ENCODE results near the gene DPY19L1.

DPY19L1 gene

DNA sequence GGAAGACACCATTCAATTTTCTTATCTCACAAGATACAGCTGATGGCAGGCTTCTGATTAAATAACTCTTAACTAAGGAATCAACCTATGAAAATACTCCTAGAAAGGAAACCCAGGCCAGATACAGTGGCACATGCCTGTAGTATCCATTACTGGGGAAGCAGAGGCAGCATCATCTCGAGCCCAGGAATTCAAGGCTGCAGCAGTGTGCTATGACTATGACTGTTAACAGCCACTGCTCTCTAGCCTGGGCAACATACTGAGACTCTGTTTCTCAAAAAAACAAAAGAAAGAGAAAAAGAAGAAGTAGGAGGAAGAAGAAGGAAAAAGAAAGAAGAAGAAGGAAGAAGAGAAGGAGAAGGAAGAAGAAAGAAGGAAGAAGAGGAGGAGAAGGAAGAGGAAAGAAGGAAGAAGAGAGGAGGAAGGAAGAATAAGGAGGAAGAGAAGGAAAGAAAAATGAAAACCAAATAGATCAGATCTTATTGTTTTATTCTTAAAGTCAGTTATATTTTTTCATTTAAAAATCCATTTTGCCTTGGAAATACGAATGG lies 18.0 kb downstream of the DPY19L1 start:
- Histone ChIP-seq H3K4me3 (no peak overlapping the region), H3K27ac (no peak overlapping the region), H3K27me3 (no peaks in the 10 kb centered on the region), H3K9me3 (no peaks in the 10 kb centered on the region), H3K36me3 (peaks cover 5 to 7% (median 5%) of the 10 kb centered on the region in 3 donors), H3K4me1 (no peaks in the 10 kb centered on the region)
- DNase-seq = no peak
- intact Hi-C loops (cut with DNase I; ENCODE audit: low total_unique reads) = no loop called here
- TF ChIP-seq, protein P1, sequence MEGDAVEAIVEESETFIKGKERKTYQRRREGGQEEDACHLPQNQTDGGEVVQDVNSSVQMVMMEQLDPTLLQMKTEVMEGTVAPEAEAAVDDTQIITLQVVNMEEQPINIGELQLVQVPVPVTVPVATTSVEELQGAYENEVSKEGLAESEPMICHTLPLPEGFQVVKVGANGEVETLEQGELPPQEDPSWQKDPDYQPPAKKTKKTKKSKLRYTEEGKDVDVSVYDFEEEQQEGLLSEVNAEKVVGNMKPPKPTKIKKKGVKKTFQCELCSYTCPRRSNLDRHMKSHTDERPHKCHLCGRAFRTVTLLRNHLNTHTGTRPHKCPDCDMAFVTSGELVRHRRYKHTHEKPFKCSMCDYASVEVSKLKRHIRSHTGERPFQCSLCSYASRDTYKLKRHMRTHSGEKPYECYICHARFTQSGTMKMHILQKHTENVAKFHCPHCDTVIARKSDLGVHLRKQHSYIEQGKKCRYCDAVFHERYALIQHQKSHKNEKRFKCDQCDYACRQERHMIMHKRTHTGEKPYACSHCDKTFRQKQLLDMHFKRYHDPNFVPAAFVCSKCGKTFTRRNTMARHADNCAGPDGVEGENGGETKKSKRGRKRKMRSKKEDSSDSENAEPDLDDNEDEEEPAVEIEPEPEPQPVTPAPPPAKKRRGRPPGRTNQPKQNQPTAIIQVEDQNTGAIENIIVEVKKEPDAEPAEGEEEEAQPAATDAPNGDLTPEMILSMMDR (IDR thresholded peaks at IDR 0.05) = no peak

DNA sequence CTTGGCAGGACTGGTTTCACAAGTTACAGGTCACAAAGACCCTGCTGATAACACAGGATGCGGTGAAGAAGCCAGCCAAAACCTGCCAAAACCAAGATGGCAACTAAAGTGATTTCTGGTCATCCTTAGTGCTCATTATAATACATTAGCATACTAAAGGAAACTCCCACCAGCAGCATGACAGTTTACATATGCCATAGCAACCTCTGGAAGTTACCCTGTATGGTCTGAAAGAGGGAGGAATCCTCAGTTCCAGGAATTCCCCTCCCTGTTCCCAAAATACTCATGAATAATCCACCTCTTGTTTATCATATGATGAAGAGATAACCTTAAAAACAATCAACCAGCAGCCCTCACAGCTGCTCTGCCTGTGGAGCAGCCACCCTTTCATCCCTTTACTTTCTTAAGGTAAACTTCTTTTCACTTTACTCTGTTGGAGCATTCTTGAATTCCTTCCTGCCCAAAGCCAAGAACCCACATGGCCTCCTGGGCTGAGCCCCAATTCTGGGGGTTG lies 21.9 kb downstream of the DPY19L1 start:
- Histone ChIP-seq H3K36me3 (peaks cover 14 to 17% (median 15%) of the 10 kb centered on the region in 3 donors), H3K27ac (no peak overlapping the region)
- intact Hi-C loops (cut with DNase I; ENCODE audit: low total_unique reads) = no loop called here

DNA sequence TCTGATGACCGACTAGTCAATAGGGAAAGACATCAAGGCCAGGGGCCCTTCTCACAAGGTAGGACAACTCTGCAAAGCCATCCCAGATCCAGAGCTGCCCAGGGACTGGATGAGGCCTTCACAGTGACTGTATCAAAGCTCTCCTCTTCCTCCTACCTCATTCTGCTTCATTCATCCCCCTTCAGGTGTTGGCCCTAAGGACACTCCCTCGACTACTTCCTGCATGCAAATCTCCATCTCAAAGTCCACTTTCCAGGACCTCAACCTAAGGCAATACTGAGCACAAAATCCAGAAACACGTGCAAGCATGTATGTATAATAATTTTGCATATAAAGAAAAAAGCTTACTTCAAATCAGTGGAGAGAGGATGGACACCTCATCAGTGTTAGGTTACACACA lies 25.1 kb downstream of the DPY19L1 start:
- no peak overlapping the region for H3K27ac ChIP-seq

More for the DNA sequence above, 21.9 kb downstream of the DPY19L1 start:
- Histone ChIP-seq H3K27me3 (no peaks in the 10 kb centered on the region), H3K9me3 (no peaks in the 10 kb centered on the region), H3K4me3 (no peak overlapping the region), H3K4me1 (no peaks in the 10 kb centered on the region)
- no peak for DNase-seq
- TF ChIP-seq, protein P1 (IDR thresholded peaks at IDR 0.05) = no peak

DNA sequence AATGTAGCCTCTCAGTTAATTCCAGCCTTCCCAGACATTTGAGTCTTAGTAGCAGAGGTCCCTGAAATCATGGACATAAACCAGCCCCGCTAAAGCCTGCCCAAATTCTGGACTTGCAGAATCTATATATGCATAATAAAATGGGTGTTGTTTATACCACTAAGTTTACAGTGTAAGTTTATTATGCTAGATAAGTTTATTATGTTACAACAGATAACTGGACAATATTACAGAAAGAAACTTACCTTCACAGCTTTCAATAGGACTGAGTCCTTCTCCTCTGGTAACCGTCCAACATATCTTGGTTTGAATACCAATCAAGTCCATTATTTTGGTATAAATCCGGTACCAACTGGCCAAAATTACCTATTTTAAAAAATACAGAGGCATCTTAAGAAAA lies 26.2 kb downstream of the DPY19L1 start:
- no peak overlapping the region for H3K4me3 ChIP-seq
- no peaks in the 10 kb centered on the region for H3K4me1 ChIP-seq
- H3K27ac ChIP-seq = no peak overlapping the region
- no peak for DNase-seq
- peaks cover 13 to 21% (median 20%) of the 10 kb centered on the region in 3 donors for H3K36me3 ChIP-seq
- TF ChIP-seq, protein P1 (IDR thresholded peaks at IDR 0.05) = no peak
- intact Hi-C loops (cut with DNase I; ENCODE audit: low total_unique reads) = no loop called here
- H3K27me3 ChIP-seq = no peaks in the 10 kb centered on the region
- no peaks in the 10 kb centered on the region for H3K9me3 ChIP-seq

More for the DNA sequence above, 25.1 kb downstream of the DPY19L1 start:
- Histone ChIP-seq H3K36me3 (peaks cover 19 to 23% (median 22%) of the 10 kb centered on the region in 3 donors), H3K4me3 (no peak overlapping the region), H3K4me1 (no peaks in the 10 kb centered on the region), H3K27me3 (no peaks in the 10 kb centered on the region), H3K9me3 (no peaks in the 10 kb centered on the region)
- TF ChIP-seq, protein P1 (IDR thresholded peaks at IDR 0.05) = no peak
- no peak for DNase-seq
- intact Hi-C loops (cut with DNase I; ENCODE audit: low total_unique reads) = no loop called here

DNA sequence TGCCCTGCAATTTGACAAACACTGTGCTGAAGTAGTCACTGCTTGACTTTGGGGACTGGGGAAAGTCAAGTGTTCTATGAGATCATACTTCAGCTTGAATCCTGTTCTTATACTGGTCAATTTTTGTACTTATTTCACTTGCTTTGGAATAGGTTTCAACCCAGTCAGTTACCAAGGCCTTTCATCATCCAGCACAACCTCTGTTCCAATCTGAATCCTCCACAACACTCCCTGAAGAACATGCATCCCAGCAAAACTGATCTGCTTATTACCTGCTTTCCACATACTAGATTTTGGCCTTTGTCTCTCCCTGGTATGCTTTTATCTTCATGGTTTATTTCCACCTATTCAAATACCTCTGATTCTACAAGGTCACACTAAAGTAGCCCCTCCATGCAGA lies 29.5 kb downstream of the DPY19L1 start:
- Histone ChIP-seq H3K4me3 (no peak overlapping the region), H3K9me3 (no peaks in the 10 kb centered on the region), H3K27me3 (no peaks in the 10 kb centered on the region), H3K36me3 (peaks cover 13 to 18% (median 15%) of the 10 kb centered on the region in 3 donors), H3K27ac (no peak overlapping the region), H3K4me1 (peaks cover 0 to 20% (median 4%) of the 10 kb centered on the region in 4 donors)
- TF ChIP-seq, protein P1 (IDR thresholded peaks at IDR 0.05) = no peak
- intact Hi-C loops (cut with DNase I; ENCODE audit: low total_unique reads) = no loop called here
- DNase-seq = no peak

Data from tibial artery (tissue), 4 donors.